ENCODE measurements around the gene FTCD. TPM values are rescaled to one million over a fixed set of nuclear protein-coding genes. Genes with fewer than 3 reads are reported as not detected.

The FTCD gene
- total and polyA plus RNA-seq, 2 of the 4 experiments (the other 2 are of a cell fraction) = 0.55 TPM; not detected in 1

DNA sequence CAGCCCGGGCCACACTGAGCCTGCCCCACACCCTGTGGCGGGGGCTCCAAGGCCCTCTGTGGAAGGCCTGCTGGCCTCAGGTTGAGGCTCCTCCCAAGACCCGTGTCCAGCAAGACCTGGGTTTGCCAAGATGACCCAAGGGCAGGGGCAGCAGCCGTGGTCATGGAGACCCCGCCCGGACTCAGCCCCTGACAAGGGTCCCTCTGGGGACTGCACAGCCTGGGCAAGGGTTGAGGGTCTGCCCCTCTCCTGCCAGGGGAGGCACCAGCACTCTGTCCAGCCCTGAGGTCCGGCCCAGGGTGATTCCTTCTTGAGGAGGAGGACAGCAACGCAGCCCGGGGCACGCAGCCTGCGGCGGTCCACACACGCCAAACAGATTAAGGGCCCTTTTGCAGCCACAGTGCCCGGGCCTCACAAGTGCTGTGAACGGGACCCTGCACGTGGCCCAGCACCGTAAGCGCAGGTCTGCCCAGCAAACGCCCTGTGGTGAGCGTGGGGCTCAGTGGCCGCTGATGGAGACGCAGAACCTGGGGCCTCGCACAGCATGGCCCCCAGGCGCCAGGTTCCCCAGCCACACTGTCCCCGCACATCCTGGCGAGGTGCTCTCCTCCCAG is 25.5 kb upstream of the FTCD start:
- no peak overlapping the region for H4K5ac ChIP-seq (ENCODE audit: low read depth, low read length)
- no peak overlapping the region for H3K4me3 ChIP-seq (ENCODE audit: insufficient read depth, low read depth, low read length)
- intact Hi-C loops (cut with micrococcal nuclease) (no loop called here), dilution Hi-C loops (cut with HindIII; ENCODE audit: low sequenced_read_pairs, unreplicated experiment) (no loop called here), in situ Hi-C loops (cut with MboI; ENCODE audit: low sequenced_read_pairs) (no loop called here)
- H2BK15ac ChIP-seq (ENCODE audit: low read depth, low read length) = no peak overlapping the region
- H3K9ac ChIP-seq (ENCODE audit: low read depth, low read length) = no peak overlapping the region
- peaks cover 7% of the 10 kb centered on the region; the same call in 1 of the 2 replicates for H3K4me1 ChIP-seq (ENCODE audit: control insufficient read depth, insufficient read depth, low read length)
- no peak for ATAC-seq (ENCODE audit: low read depth)
- no peak overlapping the region for H3K14ac ChIP-seq (replicated peaks; ENCODE audit: low read depth, low read length)
- no peak overlapping the region for H2AK9ac ChIP-seq (replicated peaks; ENCODE audit: low read depth, low read length, poor library complexity)
- H3K9me1 ChIP-seq (ENCODE audit: insufficient read depth, low read length) = peaks cover 4% of the 10 kb centered on the region
- H3K18ac ChIP-seq (ENCODE audit: low read depth, low read length) = no peak overlapping the region
- H3K27me3 ChIP-seq (ENCODE audit: control insufficient read depth, insufficient read depth, low read length) = no peaks in the 10 kb centered on the region
- no peaks in the 10 kb centered on the region for H4K20me1 ChIP-seq (ENCODE audit: insufficient read depth, low read length)
- H4K8ac ChIP-seq (ENCODE audit: low read depth in 2 of 2, low read length in 2 of 2) = no peak overlapping the region
- H3K27ac ChIP-seq (ENCODE audit: insufficient read depth, low read length) = no peak overlapping the region
- H2AK5ac ChIP-seq (ENCODE audit: low read depth, low read length) = no peak overlapping the region
- POLR2A ChIA-PET (ENCODE audit: unreplicated experiment) = no interaction called here
- no peak for DNase-seq
- no peak overlapping the region for H3K4ac ChIP-seq (ENCODE audit: low read depth, low read length)
- no peak overlapping the region for H3K56ac ChIP-seq (ENCODE audit: extremely low read depth, insufficient read depth, low read length)
- H2BK5ac ChIP-seq (ENCODE audit: low read depth, low read length, poor library complexity, severe bottlenecking) = no peak overlapping the region
- H3K9me3 ChIP-seq (ENCODE audit: control insufficient read depth, insufficient read depth, low read length) = peaks cover 2% of the 10 kb centered on the region; the same call in 1 of the 2 replicates
- H3K79me1 ChIP-seq (ENCODE audit: low read depth in 1 of 2, low read length in 2 of 2) = peaks cover 4 to 8% of the 10 kb centered on the region in 2 experiments; a peak in 3 of 4 replicates
- no peak overlapping the region for H2BK20ac ChIP-seq (ENCODE audit: low read depth, low read length)
- H2BK120ac ChIP-seq (ENCODE audit: low read depth, low read length) = no peak overlapping the region
- H3K36me3 ChIP-seq (ENCODE audit: control insufficient read depth, insufficient read depth, low read length) = no peaks in the 10 kb centered on the region
- no peak overlapping the region for H3K23ac ChIP-seq (ENCODE audit: low read depth, low read length)
- TF ChIP-seq MAFK (IDR thresholded peaks at IDR 0.05; ENCODE audit: low read depth, low read length) (no peak), FOS (IDR thresholded peaks at IDR 0.05; ENCODE audit: low read depth, low read length) (no peak), CEBPB (IDR thresholded peaks at IDR 0.05; ENCODE audit: low read depth, low read length) (no peak), BHLHE40 (IDR thresholded peaks at IDR 0.05; ENCODE audit: low read depth, low read length) (no peak), RAD21 (IDR thresholded peaks at IDR 0.05; ENCODE audit: low read length) (no peak), POLR2A (IDR thresholded peaks at IDR 0.05; ENCODE audit: low read depth, low read length) (no peak), SMC3 (IDR thresholded peaks at IDR 0.05; ENCODE audit: low read depth, low read length) (no peak), CHD1 (IDR thresholded peaks at IDR 0.05; ENCODE audit: low read depth, low read length) (no peak), NFE2L2 (IDR thresholded peaks at IDR 0.05; ENCODE audit: low read depth, low read length) (no peak), RFX5 (IDR thresholded peaks at IDR 0.05; ENCODE audit: low read depth, low read length) (no peak), MAZ (IDR thresholded peaks at IDR 0.05; ENCODE audit: borderline replicate concordance, low read depth, low read length) (no peak)
- TF ChIP-seq, protein P1, sequence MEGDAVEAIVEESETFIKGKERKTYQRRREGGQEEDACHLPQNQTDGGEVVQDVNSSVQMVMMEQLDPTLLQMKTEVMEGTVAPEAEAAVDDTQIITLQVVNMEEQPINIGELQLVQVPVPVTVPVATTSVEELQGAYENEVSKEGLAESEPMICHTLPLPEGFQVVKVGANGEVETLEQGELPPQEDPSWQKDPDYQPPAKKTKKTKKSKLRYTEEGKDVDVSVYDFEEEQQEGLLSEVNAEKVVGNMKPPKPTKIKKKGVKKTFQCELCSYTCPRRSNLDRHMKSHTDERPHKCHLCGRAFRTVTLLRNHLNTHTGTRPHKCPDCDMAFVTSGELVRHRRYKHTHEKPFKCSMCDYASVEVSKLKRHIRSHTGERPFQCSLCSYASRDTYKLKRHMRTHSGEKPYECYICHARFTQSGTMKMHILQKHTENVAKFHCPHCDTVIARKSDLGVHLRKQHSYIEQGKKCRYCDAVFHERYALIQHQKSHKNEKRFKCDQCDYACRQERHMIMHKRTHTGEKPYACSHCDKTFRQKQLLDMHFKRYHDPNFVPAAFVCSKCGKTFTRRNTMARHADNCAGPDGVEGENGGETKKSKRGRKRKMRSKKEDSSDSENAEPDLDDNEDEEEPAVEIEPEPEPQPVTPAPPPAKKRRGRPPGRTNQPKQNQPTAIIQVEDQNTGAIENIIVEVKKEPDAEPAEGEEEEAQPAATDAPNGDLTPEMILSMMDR (conservative IDR thresholded peaks at IDR 0.05; ENCODE audit: low read depth, low read length) = no peak
- TF ChIP-seq, protein P2, sequence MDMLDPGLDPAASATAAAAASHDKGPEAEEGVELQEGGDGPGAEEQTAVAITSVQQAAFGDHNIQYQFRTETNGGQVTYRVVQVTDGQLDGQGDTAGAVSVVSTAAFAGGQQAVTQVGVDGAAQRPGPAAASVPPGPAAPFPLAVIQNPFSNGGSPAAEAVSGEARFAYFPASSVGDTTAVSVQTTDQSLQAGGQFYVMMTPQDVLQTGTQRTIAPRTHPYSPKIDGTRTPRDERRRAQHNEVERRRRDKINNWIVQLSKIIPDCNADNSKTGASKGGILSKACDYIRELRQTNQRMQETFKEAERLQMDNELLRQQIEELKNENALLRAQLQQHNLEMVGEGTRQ (IDR thresholded peaks at IDR 0.05; ENCODE audit: low read depth, low read length) = no peak
- H4K91ac ChIP-seq (ENCODE audit: insufficient read depth, low read depth, low read length) = no peak overlapping the region
- H3K4me2 ChIP-seq (ENCODE audit: low read depth, low read length) = no peak overlapping the region
- no peak overlapping the region for H2AFZ ChIP-seq (replicated peaks; ENCODE audit: low read length, poor library complexity)
- 100% methylated on average over 5 of the region's 26 CpGs; no CpG with 5 or more reads in 1 of the 2 experiments for WGBS, 2 experiments (ENCODE audit: extremely low coverage in 2 of 2, insufficient read length in 1 of 2)
- BruUV-seq (replicated peaks) = no TSS peak
- CTCF ChIA-PET = no interaction called here
